Aortic smooth muscle cell (primary cell): ENCODE results near the gene EXOG. TPM values are rescaled to one million over a fixed set of nuclear protein-coding genes. Genes with fewer than 3 reads are reported as not detected.

Experiments
- total RNA-seq: library from RNA; depleted of rRNA; stranded (reverse); fragments of >200 nt; gene quantifications from 2 replicates; pipeline ENCODE4 v1.2.3, GENCODE V29; 2014

The EXOG gene
- total RNA-seq: 9.2 and 10.1 TPM in 2 replicates

GRCh38 chr3:38496131-38496910 is at the start of gene EXOG:
Gene EXOG (plus strand): TSS chr3:38496340. CDS start chr3:38496368, 28 bp downstream.

GRCh38 chr3:38453075-38453912 is 42.8 kb upstream of the EXOG start, which contains the start of gene ACVR2B:
Gene ACVR2B (plus strand): TSS chr3:38453890. CDS start chr3:38454323, 433 bp downstream.

Other genes with a start within 250 kb of the EXOG start
- gene SLC22A13, start 230.5 kb upstream of the EXOG start, total RNA-seq: 0.13 and 0.31 TPM in 2 replicates
- gene SLC22A14, start 214.0 kb upstream of the EXOG start, total RNA-seq: 0.12 and 0.13 TPM in 2 replicates
- 8.1 and 9.1 TPM in 2 replicates for gene XYLB, start 149.6 kb upstream of the EXOG start, total RNA-seq
- gene ACVR2B, start 42.5 kb upstream of the EXOG start, total RNA-seq: 1.6 and 2.4 TPM in 2 replicates
- 0.56 and 1.3 TPM in 2 replicates for gene SCN5A, start 153.3 kb downstream of the EXOG start, total RNA-seq